Muscle of back (tissue), 11 donors: ENCODE results near the gene FHAD1. TPM values are rescaled to one million over a fixed set of nuclear protein-coding genes. Genes with fewer than 3 reads are reported as not detected.
A peak's percentile ranks its signal among the peaks of the same experiment; 100 is the strongest.

Source experiments
- DNase-seq, 3 donors: peaks; one replicate each; pipeline versions ENCODE4 v3.0.0 to v3.0.0-alpha.2; 2013
- polyA plus RNA-seq, 10 donors: library from polyadenylated mRNA; unstranded; fragments of 120-200 nt; gene quantifications; one replicate each; pipeline ENCODE4 v1.2.1, GENCODE V29; 2013; ENCODE audit not compliant: insufficient read length in 10 of 10

FHAD1 gene
- polyA plus RNA-seq, 10 donors: 0.52 to 2.6 (median 1.3) TPM

DNA sequence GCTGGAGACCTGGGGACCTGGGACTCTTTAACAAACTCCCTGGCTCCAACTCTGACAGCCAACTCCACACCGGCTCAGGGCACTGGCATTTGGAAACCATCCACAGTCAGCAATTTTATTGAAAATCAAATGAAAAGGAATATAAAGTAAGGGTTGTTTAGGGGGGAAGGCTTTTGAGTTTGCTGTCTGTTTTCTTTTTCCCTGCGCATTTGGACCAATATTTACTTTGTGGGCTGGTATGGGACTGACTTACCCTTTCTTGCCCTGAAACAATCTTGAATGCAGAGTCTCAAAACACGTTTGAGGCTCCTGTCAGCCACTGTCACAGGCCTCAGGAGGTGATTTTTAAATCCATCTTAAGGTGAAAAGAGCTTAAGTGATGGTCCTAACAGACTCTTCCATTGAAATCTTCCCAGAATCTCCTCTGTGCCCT, 147.3 kb downstream of the FHAD1 start:
- DNase-seq: no peak

DNA sequence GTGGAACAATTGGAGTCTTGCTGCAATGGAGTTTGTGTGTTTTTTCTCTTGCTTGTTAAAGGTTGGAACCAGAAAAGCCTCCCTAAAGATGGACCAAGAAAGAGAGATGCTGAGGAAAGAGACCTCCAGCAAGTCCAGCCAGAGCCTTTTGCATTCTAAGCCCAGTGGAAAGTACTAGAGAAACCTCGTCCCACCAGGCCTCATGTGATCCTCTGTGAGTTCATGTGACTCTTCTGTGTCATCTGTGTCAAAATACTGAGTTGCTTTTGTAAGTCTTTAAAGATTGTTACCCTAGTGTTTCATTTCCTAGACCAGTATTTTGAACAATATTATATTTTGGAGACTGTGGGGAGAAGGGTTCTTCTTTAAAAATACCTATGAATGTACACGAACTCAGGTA, 150.2 kb downstream of the FHAD1 start:
- DNase-seq: no peak

GRCh38 chr1:15399710-15400109, 152.7 kb downstream of the FHAD1 start:
- DNase-seq: no peak

- DNase-seq: no peak
Observed at GRCh38 chr1:15400627-15401026, 153.6 kb downstream of the FHAD1 start.

DNA sequence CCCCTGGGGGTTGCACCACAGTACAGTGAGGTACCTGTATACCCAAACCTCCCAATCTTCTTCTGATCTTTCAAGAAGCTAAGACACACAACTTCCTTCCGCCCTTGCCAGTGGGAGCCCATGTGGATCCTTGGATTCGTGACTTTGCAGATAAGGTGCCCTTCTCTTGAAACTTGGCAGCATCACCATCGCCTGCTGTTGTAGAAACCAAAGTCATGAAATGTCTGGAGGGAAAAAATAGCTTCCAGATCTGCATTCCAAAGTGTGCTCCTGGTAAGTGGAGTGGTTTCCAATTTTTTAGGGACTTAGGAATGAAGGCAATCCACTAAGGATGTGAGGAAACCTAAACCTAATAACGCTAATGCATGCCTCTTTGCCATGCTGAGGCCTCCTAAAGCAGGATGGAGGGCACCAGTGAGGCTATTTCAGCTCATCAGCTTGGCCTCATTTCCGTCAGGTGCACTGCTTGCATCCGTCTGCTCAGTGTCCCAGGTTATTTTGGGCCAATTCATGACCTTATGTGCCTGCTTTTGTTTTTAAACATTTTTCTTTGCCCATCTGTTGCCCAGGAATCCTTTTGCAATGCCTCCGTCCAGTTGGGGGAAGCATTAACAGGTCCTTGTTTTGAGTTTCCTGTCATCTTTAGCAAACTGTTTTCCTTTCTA, 154.5 kb downstream of the FHAD1 start:
- no peak for DNase-seq

- DNase-seq: no peak
Observed at GRCh38 chr1:15402809-15403450, 155.9 kb downstream of the FHAD1 start.

GRCh38 chr1:15403962-15404580, 157.0 kb downstream of the FHAD1 start:
- DNase-seq: no peak

GRCh38 chr1:15405106-15405850, 158.3 kb downstream of the FHAD1 start:
- no peak for DNase-seq

DNA sequence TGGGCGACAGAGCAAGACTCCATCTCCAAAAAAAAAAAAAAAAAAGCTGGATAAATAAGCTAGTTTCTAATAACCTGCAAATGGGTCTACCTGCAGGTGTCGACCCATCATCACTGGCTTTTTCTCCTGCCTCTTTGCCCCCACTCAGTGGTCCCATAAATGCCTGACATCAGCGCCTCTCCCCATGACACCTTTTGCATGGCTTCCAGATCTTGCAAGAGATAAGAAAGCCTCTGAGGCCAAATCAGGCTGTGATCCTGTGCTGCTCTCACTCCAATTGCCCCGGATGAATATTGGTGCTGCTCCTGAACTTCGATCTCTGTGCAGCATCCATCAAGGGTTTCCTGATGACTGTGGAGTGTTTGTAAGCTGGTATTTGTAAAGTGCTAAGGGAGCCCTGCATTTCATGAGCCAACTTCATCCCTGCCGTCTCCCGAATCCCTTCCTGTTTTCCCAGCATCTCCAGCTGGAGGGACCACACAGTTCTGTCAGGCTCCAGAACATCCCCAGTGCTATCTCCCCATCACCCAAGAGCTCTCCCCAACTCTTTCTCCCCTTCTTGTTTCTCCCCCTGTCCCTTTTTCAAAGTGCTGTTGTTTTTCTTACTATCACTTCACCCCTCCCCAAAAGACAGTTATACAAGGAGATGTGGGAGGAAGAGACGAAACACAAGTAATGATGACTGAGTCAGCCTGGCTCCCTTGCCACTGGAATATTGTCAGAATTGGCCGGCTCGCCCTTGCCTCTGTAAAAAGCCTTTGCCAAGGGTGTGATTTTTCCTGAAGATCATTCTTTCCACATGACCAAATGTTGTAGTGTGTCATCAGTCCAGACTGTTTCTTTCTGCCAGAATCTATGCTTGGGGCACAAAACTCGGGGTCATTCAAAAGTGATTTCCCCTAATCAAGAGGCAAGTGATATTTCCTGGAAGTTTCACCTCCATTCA, 159.9 kb downstream of the FHAD1 start:
- peak; percentile 64 to 85 (median 77) for DNase-seq

GRCh38 chr1:15407580-15407979, 160.6 kb downstream of the FHAD1 start:
- no peak for DNase-seq

DNA sequence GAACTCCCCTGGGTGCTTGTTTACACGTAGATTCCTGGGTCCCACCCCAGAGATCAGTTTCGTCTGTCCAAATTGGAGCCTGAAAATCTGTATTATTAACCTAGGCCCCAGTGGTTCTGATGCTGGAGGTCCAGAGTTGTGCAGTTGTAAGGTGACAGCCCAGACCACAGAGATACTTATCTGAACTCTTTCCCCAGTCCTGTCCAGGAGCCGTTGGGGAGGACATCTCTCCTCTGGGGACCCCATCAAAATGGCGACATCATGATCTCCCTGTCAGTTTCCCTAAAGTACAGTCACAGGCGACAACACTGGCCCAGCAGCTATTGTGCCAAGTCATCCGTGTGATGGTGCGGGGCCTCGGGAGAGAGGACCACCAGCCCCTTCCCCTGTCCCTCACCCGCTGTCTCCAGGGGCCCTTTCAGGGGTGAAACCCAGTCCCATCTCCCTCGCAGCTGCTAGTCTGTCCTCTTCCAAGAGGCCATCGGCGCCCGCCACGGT, 161.9 kb downstream of the FHAD1 start:
- no peak for DNase-seq

DNA sequence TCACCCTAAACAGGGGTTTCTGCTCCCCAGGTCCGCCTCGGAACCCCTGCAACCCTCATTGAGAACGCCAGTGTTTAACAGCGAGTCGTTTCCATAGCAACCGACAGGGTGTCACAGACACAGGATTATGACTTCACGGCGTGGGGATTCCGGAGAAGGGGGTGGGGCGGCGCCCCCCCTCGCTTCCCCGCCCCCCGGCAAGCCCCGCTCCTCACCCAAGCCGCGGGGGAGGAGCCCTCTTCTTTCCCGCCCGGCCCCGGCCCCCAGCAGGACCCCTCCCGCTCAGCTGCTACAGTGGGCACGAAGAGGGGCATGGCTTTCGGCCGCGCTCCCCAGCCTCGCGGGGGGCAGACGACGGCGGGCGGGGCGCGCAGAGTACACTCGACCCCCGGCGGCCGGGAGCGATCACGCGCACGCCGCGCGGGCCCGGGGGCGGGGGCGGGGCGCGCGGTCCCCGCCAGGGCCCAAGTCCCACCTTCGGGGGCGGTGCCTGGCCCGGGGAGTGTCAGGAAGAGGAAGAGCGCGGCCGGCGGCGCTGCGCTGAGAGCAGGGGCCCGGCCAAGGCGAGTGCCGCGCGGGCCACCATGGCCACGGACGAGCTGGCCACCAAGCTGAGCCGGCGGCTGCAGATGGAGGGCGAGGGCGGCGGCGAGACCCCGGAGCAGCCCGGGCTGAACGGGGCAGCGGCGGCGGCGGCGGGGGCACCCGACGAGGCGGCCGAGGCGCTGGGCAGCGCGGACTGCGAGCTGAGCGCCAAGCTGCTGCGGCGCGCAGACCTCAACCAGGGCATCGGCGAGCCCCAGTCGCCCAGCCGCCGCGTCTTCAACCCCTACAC, 162.6 kb downstream of the FHAD1 start, which contains the start of gene EFHD2:
Gene EFHD2, plus strand, starts transcription at position 501 of the 835 bp plus-strand sequence. Its CDS starts 84 bp downstream, at position 585.
- DNase-seq: peak; percentile 76 to 93 (median 86)

DNA sequence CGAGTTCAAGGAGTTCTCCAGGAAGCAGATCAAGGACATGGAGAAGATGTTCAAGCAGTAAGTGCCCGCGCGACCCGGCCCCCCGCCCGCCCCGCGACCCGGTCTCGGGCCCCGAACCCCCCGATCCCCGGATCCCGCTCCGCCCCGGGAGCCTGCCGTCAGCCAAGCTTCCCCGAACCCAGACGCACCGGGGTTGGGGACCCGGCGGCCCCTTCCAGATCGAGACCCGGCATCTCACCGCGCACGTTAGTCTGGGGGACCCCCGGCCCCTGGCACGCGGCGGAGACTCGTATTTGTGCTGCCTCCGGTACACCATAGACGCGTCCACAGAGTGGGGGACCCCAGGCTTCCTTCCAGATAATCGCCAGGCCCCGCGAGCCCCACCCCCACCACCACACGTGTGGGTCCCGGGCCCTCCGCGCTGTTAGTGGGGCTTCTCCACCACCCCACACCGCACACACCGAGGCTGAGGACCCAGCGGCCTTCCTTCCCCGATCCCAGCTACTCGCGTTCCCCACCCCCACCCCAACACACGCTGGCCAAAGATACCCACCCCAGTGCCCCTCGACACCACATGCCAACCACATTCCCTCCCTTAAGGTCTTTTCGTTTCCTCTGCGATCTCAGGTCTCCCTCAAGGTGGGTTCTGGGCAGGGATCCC, 163.3 kb downstream of the FHAD1 start:
- DNase-seq: no peak

GRCh38 chr1:15410884-15411245, 163.8 kb downstream of the FHAD1 start:
- no peak for DNase-seq

- DNase-seq: peak in 1 of 3 donors; percentile 56
Observed at GRCh38 chr1:15411593-15412137, 164.6 kb downstream of the FHAD1 start.

GRCh38 chr1:15412175-15412800, 165.3 kb downstream of the FHAD1 start:
- no peak for DNase-seq

GRCh38 chr1:15412843-15413242, 165.8 kb downstream of the FHAD1 start:
- no peak for DNase-seq

DNA sequence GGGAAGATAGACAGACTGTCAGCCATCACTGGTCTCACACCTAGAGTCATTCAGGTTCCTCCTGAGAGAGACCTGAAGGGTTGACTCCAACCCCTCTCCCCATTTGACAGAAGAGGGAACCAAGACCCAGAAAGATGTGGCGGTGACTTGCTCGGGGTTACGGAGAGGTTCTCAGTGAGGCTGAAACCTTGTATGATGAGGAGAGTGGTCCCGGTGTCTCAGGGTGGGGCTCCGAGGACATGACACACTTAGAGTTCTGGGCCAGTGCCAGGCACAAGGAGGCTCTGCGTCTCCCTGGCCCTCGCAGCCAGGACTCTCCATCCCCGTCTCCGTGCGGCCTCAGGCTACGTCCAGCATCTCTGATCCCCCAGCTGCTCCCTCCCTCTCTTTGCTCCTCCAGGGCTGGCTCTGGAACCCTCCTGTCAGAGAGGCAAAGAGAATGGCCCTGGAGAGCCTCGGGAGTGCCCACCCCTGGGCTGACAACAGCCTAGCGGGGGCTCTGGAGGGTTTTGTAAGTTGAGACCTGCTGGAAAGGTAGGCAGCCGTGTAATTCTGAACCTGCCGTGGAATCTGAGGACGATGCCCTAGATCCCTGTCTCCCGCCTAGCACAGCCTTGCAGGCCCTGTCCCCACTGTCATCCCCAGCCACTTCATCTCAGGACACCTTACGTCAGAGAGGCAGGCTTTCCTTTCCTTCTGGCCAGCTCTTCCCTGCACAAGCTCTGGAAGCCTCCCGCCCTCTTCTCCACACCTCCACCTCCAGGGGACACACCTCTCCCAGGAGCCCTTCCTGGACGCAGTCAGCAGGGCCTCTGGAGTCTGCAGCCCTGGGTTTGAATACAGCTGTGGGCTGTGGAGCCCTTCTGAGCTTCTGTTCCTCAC, 166.8 kb downstream of the FHAD1 start:
- no peak for DNase-seq
